Measurements from ENCODE around the gene STING1.

- no peak for TF ChIP-seq TAF1 (IDR thresholded peaks at IDR 0.05; ENCODE audit: borderline replicate concordance, insufficient read depth, low read length)
- no peak for TF ChIP-seq POLR2AphosphoS5 (IDR thresholded peaks at IDR 0.05; ENCODE audit: low read depth, low read length)
- no peak for TF ChIP-seq REST (IDR thresholded peaks at IDR 0.05; ENCODE audit: insufficient read depth in 1 of 2, low read depth in 2 of 2, low read length in 2 of 2)
- TF ChIP-seq SIN3A (IDR thresholded peaks at IDR 0.05; ENCODE audit: borderline replicate concordance, insufficient read depth, low read length) = no peak
- no peak for TF ChIP-seq FOXP2 (optimal IDR thresholded peaks at IDR 0.05; ENCODE audit: borderline replicate concordance, extremely low read depth, extremely low read length, insufficient read depth)
These were observed 22.1 kb downstream of the STING1 start for GRCh38 chr5:139460455-139460854.
